ENCODE data around the gene TUBB4A.

The TUBB4A gene

DNA sequence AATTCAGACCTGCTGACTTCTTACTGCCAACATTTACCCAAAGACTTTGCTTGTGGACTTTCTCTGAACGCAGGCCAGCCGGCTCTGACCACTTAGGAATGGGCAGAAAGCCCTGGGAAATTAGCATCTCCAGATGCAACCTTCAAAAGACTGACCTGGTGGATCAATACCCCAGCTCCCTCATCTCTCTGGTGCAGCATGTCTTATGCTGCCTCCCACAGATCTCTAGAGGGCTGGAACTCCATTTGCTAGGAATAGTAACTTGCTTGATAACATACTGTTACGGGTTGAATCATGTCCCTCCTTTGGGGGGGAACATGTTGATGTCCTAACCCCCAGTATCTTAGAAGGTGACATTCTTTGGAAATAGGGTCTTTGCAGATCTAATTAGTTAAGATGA lies 55.7 kb downstream of the TUBB4A start:
- no peak for DNase-seq
